ENCODE data around the gene LGALS3BP. TPM values are rescaled to one million over a fixed set of nuclear protein-coding genes. Genes with fewer than 3 reads are reported as not detected.

The LGALS3BP gene
- total and polyA plus RNA-seq, 2 of the 13 experiments (the other 11 are each of a cell fraction or from before 2014, with no cell fraction given): 137 to 332 TPM

DNA sequence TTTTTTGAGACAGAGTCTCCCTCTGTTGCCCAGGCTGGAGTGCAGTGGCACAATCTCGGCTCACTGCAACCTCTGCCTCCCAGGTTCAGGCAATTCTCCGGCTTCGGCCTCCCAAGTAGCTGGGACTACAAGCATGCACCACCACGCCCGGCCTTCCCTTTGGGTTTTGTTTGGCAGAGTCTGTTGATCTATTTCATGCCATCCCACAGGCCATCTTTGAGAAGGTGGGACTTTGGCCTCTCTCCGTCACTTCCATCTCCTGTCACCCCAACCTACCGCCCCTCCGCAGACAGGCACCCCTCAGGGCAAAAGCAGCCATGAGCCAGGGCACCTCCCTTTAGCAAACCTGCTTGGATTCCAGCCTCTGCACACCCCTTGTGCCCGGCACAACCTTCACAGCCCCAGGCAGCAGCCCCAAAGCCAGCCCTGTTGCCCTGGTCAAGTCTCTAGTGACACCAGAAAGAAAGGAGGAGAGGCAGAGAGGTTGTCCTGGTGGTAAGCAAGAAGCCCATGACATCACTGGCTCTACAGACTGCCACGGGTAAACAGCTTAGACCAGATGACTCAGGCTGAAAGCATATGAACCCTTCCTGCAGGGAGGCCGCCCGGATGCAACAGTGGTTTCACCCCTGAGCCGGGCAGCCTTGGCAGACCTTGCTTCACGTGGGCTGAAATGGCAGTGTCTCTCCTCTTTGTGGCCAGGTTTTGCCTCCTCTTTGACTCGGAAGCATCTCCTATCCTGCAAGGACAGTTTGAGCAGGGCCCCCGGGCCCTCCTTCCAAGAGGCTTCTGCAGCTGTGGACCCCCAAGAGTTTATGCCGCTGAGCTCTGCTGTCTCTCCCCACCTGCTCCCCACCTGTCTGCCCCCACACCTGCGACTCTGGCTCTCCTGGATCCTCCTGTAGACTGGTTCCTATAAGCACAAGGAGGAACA lies 46.4 kb downstream of the LGALS3BP start (continued):
- TF ChIP-seq ZNF562 (CRISPR knock-in tag; IDR thresholded peaks at IDR 0.05; ENCODE audit: borderline replicate concordance) (no peak), ZIK1 (CRISPR knock-in tag; IDR thresholded peaks at IDR 0.05; ENCODE audit: borderline replicate concordance, low read depth) (0 out of 2 replicates have a peak, but pooled peaks have one; percentile 53), REXO4 (CRISPR knock-in tag; IDR thresholded peaks at IDR 0.05; ENCODE audit: borderline replicate concordance) (no peak), ZNF713 (CRISPR knock-in tag; IDR thresholded peaks at IDR 0.05) (no peak; the same call in 1 of the 2 replicates), THAP11 (CRISPR knock-in tag; IDR thresholded peaks at IDR 0.05) (no peak), YEATS2 (CRISPR knock-in tag; IDR thresholded peaks at IDR 0.05; ENCODE audit: borderline replicate concordance) (no peak), ZNF326 (CRISPR knock-in tag; IDR thresholded peaks at IDR 0.05; ENCODE audit: borderline replicate concordance) (no peak), NFE2 (CRISPR knock-in tag; IDR thresholded peaks at IDR 0.05) (no peak), ZNF629 (CRISPR knock-in tag; conservative IDR thresholded peaks at IDR 0.05) (no peak), POGZ (CRISPR knock-in tag; IDR thresholded peaks at IDR 0.05) (0 out of 2 replicates have a peak, but pooled peaks have one; percentile 9), ZNF720 (CRISPR knock-in tag; IDR thresholded peaks at IDR 0.05) (no peak), ZNF724P (CRISPR knock-in tag; IDR thresholded peaks at IDR 0.05; ENCODE audit: borderline replicate concordance) (no peak), NR2C2 (CRISPR knock-in tag; IDR thresholded peaks at IDR 0.05; ENCODE audit: borderline replicate concordance) (no peak; the same call in 1 of the 2 replicates), SNAPC2 (CRISPR knock-in tag; IDR thresholded peaks at IDR 0.05) (0 out of 2 replicates have a peak, but pooled peaks have one; percentile 61), ZNF547 (CRISPR knock-in tag; IDR thresholded peaks at IDR 0.05) (0 out of 2 replicates have a peak, but pooled peaks have one; percentile 6), ZNF660 (CRISPR knock-in tag; IDR thresholded peaks at IDR 0.05; ENCODE audit: borderline replicate concordance, low read depth) (no peak)
- TF ChIP-seq, protein P1, sequence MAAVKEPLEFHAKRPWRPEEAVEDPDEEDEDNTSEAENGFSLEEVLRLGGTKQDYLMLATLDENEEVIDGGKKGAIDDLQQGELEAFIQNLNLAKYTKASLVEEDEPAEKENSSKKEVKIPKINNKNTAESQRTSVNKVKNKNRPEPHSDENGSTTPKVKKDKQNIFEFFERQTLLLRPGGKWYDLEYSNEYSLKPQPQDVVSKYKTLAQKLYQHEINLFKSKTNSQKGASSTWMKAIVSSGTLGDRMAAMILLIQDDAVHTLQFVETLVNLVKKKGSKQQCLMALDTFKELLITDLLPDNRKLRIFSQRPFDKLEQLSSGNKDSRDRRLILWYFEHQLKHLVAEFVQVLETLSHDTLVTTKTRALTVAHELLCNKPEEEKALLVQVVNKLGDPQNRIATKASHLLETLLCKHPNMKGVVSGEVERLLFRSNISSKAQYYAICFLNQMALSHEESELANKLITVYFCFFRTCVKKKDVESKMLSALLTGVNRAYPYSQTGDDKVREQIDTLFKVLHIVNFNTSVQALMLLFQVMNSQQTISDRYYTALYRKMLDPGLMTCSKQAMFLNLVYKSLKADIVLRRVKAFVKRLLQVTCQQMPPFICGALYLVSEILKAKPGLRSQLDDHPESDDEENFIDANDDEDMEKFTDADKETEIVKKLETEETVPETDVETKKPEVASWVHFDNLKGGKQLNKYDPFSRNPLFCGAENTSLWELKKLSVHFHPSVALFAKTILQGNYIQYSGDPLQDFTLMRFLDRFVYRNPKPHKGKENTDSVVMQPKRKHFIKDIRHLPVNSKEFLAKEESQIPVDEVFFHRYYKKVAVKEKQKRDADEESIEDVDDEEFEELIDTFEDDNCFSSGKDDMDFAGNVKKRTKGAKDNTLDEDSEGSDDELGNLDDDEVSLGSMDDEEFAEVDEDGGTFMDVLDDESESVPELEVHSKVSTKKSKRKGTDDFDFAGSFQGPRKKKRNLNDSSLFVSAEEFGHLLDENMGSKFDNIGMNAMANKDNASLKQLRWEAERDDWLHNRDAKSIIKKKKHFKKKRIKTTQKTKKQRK (IDR thresholded peaks at IDR 0.05; ENCODE audit: low read length): no peak
- TF ChIP-seq, protein P2, sequence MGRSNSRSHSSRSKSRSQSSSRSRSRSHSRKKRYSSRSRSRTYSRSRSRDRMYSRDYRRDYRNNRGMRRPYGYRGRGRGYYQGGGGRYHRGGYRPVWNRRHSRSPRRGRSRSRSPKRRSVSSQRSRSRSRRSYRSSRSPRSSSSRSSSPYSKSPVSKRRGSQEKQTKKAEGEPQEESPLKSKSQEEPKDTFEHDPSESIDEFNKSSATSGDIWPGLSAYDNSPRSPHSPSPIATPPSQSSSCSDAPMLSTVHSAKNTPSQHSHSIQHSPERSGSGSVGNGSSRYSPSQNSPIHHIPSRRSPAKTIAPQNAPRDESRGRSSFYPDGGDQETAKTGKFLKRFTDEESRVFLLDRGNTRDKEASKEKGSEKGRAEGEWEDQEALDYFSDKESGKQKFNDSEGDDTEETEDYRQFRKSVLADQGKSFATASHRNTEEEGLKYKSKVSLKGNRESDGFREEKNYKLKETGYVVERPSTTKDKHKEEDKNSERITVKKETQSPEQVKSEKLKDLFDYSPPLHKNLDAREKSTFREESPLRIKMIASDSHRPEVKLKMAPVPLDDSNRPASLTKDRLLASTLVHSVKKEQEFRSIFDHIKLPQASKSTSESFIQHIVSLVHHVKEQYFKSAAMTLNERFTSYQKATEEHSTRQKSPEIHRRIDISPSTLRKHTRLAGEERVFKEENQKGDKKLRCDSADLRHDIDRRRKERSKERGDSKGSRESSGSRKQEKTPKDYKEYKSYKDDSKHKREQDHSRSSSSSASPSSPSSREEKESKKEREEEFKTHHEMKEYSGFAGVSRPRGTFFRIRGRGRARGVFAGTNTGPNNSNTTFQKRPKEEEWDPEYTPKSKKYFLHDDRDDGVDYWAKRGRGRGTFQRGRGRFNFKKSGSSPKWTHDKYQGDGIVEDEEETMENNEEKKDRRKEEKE (IDR thresholded peaks at IDR 0.05): no peak
- TF ChIP-seq, protein P3, sequence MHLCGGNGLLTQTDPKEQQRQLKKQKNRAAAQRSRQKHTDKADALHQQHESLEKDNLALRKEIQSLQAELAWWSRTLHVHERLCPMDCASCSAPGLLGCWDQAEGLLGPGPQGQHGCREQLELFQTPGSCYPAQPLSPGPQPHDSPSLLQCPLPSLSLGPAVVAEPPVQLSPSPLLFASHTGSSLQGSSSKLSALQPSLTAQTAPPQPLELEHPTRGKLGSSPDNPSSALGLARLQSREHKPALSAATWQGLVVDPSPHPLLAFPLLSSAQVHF (CRISPR knock-in tag; IDR thresholded peaks at IDR 0.05): no peak
- TF ChIP-seq, protein P4, sequence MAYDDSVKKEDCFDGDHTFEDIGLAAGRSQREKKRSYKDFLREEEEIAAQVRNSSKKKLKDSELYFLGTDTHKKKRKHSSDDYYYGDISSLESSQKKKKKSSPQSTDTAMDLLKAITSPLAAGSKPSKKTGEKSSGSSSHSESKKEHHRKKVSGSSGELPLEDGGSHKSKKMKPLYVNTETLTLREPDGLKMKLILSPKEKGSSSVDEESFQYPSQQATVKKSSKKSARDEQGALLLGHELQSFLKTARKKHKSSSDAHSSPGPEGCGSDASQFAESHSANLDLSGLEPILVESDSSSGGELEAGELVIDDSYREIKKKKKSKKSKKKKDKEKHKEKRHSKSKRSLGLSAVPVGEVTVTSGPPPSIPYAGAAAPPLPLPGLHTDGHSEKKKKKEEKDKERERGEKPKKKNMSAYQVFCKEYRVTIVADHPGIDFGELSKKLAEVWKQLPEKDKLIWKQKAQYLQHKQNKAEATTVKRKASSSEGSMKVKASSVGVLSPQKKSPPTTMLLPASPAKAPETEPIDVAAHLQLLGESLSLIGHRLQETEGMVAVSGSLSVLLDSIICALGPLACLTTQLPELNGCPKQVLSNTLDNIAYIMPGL (CRISPR knock-in tag; IDR thresholded peaks at IDR 0.05; ENCODE audit: borderline replicate concordance in 1 of 2, low read depth in 1 of 2): no peak

Measured in HepG2 (cell line).